ENCODE results near the gene MRTFB. TPM values are rescaled to one million over a fixed set of nuclear protein-coding genes. Genes with fewer than 3 reads are reported as not detected.
A peak's percentile ranks its signal among the peaks of the same experiment; 100 is the strongest.

Gene MRTFB
- total and polyA plus RNA-seq, 2 of the 13 experiments (the other 11 are each of a cell fraction or from before 2014, with no cell fraction given) = 11.4 to 14.0 TPM

DNA sequence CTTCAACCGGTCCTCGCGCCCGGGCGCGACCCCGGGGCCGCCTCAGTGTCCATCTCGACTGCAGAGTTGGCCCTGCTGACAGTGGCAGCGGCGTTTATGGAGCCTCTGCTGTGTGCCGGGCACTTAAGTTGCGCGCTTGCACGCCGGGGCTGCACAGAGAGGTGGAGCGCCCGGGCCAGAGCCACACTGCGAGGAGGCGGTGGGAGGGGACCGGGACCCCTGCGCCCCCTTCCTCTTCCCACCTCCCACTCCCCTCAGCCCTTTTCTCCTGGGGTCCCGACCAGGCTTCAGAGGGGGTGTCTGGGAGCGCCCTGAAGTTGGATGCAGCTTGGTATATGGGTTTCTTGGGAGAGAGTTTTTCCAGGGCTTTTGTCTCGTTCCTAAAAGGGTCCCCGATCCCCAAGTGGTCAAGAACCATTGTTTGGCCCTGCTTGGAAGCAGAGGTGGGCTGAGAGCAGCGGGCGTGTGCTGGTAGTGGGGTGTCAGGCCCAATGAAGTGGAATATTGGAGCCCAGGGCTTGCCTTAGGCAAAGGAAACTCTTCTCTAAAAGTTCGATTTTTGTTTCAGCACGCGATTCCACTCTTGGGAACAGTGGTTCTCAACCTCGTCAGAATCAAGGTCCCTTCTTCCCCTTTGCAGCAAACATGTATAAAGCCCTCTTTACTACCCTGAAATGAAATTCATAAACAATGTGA is 605 bp downstream of the MRTFB start (continued):
- TF ChIP-seq TEAD3 (CRISPR knock-in tag; optimal IDR thresholded peaks at IDR 0.05; ENCODE audit: borderline replicate concordance) (no peak), FOXK1 (CRISPR knock-in tag; IDR thresholded peaks at IDR 0.05; ENCODE audit: borderline replicate concordance, low read depth) (no peak), POGZ (CRISPR knock-in tag; IDR thresholded peaks at IDR 0.05) (no peak), ZNF891 (CRISPR knock-in tag; IDR thresholded peaks at IDR 0.05) (no peak), NBN (conservative IDR thresholded peaks at IDR 0.05) (no peak), PAX8 (CRISPR knock-in tag; IDR thresholded peaks at IDR 0.05; ENCODE audit: borderline replicate concordance) (0 out of 2 replicates have a peak, but pooled peaks have one; percentile 2), ZNF160 (CRISPR knock-in tag; IDR thresholded peaks at IDR 0.05) (no peak), CAMTA2 (CRISPR knock-in tag; IDR thresholded peaks at IDR 0.05; ENCODE audit: borderline replicate concordance) (no peak), KLF11 (CRISPR knock-in tag; IDR thresholded peaks at IDR 0.05) (no peak), MXI1 (IDR thresholded peaks at IDR 0.05; ENCODE audit: borderline replicate concordance, low read depth, low read length) (no peak), ETV6 (CRISPR knock-in tag; conservative IDR thresholded peaks at IDR 0.05) (no peak), ZNF879 (CRISPR knock-in tag; IDR thresholded peaks at IDR 0.05) (no peak), ZNF431 (CRISPR knock-in tag; IDR thresholded peaks at IDR 0.05; ENCODE audit: borderline replicate concordance, low read depth) (no peak), ZNF83 (CRISPR knock-in tag; IDR thresholded peaks at IDR 0.05; ENCODE audit: borderline replicate concordance) (no peak), AGO1 (IDR thresholded peaks at IDR 0.05; ENCODE audit: low read depth, low read length, poor library complexity, severe bottlenecking) (no peak), SMAD9 (CRISPR knock-in tag; IDR thresholded peaks at IDR 0.05) (no peak), ZIK1 (CRISPR knock-in tag; IDR thresholded peaks at IDR 0.05; ENCODE audit: borderline replicate concordance, low read depth) (no peak), KDM5A (IDR thresholded peaks at IDR 0.05; ENCODE audit: borderline replicate concordance, low read length) (peak; percentile 23; the same call in 1 of the 2 replicates)
- TF ChIP-seq, protein P1, sequence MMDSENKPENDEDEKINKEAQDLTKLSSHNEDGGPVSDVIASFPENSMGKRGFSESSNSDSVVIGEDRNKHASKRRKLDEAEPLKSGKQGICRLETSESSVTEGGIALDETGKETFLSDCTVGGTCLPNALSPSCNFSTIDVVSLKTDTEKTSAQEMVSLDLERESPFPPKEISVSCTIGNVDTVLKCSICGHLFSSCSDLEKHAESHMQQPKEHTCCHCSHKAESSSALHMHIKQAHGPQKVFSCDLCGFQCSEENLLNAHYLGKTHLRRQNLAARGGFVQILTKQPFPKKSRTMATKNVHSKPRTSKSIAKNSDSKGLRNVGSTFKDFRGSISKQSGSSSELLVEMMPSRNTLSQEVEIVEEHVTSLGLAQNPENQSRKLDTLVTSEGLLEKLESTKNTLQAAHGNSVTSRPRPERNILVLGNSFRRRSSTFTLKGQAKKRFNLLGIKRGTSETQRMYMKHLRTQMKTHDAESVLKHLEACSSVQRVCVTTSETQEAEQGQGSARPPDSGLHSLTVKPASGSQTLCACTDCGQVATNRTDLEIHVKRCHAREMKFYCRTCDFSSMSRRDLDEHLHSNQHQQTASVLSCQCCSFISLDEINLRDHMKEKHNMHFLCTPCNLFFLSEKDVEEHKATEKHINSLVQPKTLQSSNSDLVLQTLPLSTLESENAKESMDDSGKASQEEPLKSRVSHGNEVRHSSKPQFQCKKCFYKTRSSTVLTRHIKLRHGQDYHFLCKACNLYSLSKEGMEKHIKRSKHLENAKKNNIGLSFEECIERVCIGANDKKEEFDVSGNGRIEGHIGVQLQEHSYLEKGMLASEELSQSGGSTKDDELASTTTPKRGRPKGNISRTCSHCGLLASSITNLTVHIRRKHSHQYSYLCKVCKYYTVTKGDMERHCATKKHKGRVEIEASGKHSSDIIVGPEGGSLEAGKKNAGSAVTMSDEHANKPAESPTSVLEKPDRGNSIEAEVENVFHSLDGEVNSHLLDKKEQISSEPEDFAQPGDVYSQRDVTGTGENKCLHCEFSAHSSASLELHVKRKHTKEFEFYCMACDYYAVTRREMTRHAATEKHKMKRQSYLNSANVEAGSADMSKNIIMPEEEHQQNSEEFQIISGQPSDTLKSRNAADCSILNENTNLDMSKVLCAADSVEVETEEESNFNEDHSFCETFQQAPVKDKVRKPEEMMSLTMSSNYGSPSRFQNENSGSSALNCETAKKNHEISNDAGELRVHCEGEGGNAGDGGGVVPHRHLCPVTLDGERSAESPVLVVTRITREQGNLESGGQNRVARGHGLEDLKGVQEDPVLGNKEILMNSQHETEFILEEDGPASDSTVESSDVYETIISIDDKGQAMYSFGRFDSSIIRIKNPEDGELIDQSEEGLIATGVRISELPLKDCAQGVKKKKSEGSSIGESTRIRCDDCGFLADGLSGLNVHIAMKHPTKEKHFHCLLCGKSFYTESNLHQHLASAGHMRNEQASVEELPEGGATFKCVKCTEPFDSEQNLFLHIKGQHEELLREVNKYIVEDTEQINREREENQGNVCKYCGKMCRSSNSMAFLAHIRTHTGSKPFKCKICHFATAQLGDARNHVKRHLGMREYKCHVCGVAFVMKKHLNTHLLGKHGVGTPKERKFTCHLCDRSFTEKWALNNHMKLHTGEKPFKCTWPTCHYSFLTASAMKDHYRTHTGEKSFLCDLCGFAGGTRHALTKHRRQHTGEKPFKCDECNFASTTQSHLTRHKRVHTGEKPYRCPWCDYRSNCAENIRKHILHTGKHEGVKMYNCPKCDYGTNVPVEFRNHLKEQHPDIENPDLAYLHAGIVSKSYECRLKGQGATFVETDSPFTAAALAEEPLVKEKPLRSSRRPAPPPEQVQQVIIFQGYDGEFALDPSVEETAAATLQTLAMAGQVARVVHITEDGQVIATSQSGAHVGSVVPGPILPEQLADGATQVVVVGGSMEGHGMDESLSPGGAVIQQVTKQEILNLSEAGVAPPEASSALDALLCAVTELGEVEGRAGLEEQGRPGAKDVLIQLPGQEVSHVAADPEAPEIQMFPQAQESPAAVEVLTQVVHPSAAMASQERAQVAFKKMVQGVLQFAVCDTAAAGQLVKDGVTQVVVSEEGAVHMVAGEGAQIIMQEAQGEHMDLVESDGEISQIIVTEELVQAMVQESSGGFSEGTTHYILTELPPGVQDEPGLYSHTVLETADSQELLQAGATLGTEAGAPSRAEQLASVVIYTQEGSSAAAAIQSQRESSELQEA (CRISPR knock-in tag; IDR thresholded peaks at IDR 0.05; ENCODE audit: not compliant biosample characterization) = no peak

Data from HepG2 (cell line).